Measurements from ENCODE around the gene CLEC19A.

- TF ChIP-seq PATZ1 (CRISPR knock-in tag; IDR thresholded peaks at IDR 0.05; ENCODE audit: borderline replicate concordance) (no peak), CSDC2 (CRISPR knock-in tag; IDR thresholded peaks at IDR 0.05) (no peak), ZFP3 (CRISPR knock-in tag; IDR thresholded peaks at IDR 0.05) (no peak), ARNTL (CRISPR knock-in tag; IDR thresholded peaks at IDR 0.05; ENCODE audit: borderline replicate concordance, low read depth) (no peak), CREB5 (CRISPR knock-in tag; IDR thresholded peaks at IDR 0.05; ENCODE audit: low read depth) (no peak), ESRRG (CRISPR knock-in tag; IDR thresholded peaks at IDR 0.05) (no peak)
Observed at GRCh38 chr16:19307587-19308241, 22.2 kb downstream of the CLEC19A start.

Data from SK-N-SH treated with all-trans-retinoic acid at 6 μM for 48 hours (cell line).